ENCODE data around the gene RPL23. TPM values are rescaled to one million over a fixed set of nuclear protein-coding genes. Genes with fewer than 3 reads are reported as not detected.

The RPL23 gene
- total and polyA plus RNA-seq, 9 of the 15 experiments (the other 6 are each of a cell fraction or from before 2014, with no cell fraction given), result 1,745 to 3,667 (median 3,096) TPM

- TF ChIP-seq GTF2B (IDR thresholded peaks at IDR 0.05; ENCODE audit: extremely low read depth, insufficient read length) (no peak), ARID1B (IDR thresholded peaks at IDR 0.05) (peak; percentile 32; the same call in 1 of the 2 replicates), U2AF1 (optimal IDR thresholded peaks at IDR 0.05; ENCODE audit: low read depth, low read length) (no peak), KAT7 (CRISPR knock-in tag; IDR thresholded peaks at IDR 0.05; ENCODE audit: borderline replicate concordance) (no peak), PTBP1 (IDR thresholded peaks at IDR 0.05; ENCODE audit: low read depth, low read length) (no peak), SMARCA4 (IDR thresholded peaks at IDR 0.05) (no peak), ARID3B (CRISPR knock-in tag; IDR thresholded peaks at IDR 0.05; ENCODE audit: borderline replicate concordance) (no peak), ZFP1 (CRISPR knock-in tag; IDR thresholded peaks at IDR 0.05) (no peak), ZKSCAN3 (CRISPR knock-in tag; IDR thresholded peaks at IDR 0.05) (no peak), ETS1 (conservative IDR thresholded peaks at IDR 0.05; ENCODE audit: control insufficient read depth, low read depth, low read length) (peak; percentile 71; the same call in 1 of the 2 replicates), ATF1 (CRISPR knock-in tag; IDR thresholded peaks at IDR 0.05) (no peak), ATF1 (tag; IDR thresholded peaks at IDR 0.05) (peak; percentile 42; the same call in 1 of the 2 replicates), SIN3B (IDR thresholded peaks at IDR 0.05; ENCODE audit: low read depth) (no peak), FOXK2 (conservative IDR thresholded peaks at IDR 0.05 in 1 of 2, IDR thresholded peaks at IDR 0.05 in 1 of 2; ENCODE audit: low read depth in 2 of 2) (no peak), DLX4 (CRISPR knock-in tag; IDR thresholded peaks at IDR 0.05) (no peak), E2F5 (CRISPR knock-in tag; IDR thresholded peaks at IDR 0.05) (no peak), ILF3 (IDR thresholded peaks at IDR 0.05; ENCODE audit: borderline replicate concordance) (no peak), ZFP30 (CRISPR knock-in tag; IDR thresholded peaks at IDR 0.05; ENCODE audit: borderline replicate concordance) (no peak), HMG20A (CRISPR knock-in tag; conservative IDR thresholded peaks at IDR 0.05) (no peak), ZNF644 (tag; IDR thresholded peaks at IDR 0.05; ENCODE audit: low read depth) (no peak), BDP1 (IDR thresholded peaks at IDR 0.05; ENCODE audit: insufficient read depth, insufficient read length) (no peak), TCF3 (CRISPR knock-in tag; IDR thresholded peaks at IDR 0.05) (no peak), GATAD2B (IDR thresholded peaks at IDR 0.05; ENCODE audit: borderline replicate concordance) (no peak), FOXP1 (CRISPR knock-in tag; IDR thresholded peaks at IDR 0.05) (no peak), SOX6 (IDR thresholded peaks at IDR 0.05) (no peak)
Measured at GRCh38 chr17:38870259-38871165, 17.0 kb upstream of the RPL23 start (continued).
